Activated naive CD4-positive, alpha-beta T cell treated with anti-CD3 and anti-CD28 coated beads, Interleukin-2, amount 10 ng/mL, durations not matched to agents 7 days and 5 days (primary cell): Measurements from ENCODE around the gene DGCR2.

Experiments
- CTCF ChIA-PET: fragments of 350-600 bp; sonication (Branson Sonifier 250); formaldehyde crosslinking; loops from one replicate; lab custom pipeline; 2021; ENCODE audit warnings: antibody characterized with exemption; lab: Charles Lee
- DNase-seq: peaks from one replicate; pipeline ENCODE4 v3.0.0-alpha.2; 2020
- H3K27ac Mint-ChIP-seq: one replicate; pipeline ENCODE4 v1.8.0; 2021; ENCODE audit warnings: mild to moderate bottlenecking, moderate library complexity, mixed read lengths
- H3K27me3 Mint-ChIP-seq: one replicate; pipeline ENCODE4 v1.8.0; 2021; ENCODE audit warnings: mild to moderate bottlenecking, mixed read lengths
- H3K36me3 Mint-ChIP-seq: one replicate; pipeline ENCODE4 v1.8.0; 2021; ENCODE audit warnings: mixed read lengths
- H3K4me1 Mint-ChIP-seq: one replicate; pipeline ENCODE4 v1.8.0; 2021; ENCODE audit warnings: mixed read lengths
- H3K4me3 Mint-ChIP-seq: one replicate; pipeline ENCODE4 v1.8.0; 2021; ENCODE audit warnings: mild to moderate bottlenecking, moderate library complexity, mixed read lengths
- H3K9me3 Mint-ChIP-seq: one replicate; pipeline ENCODE4 v1.8.0; 2021; ENCODE audit warnings: mixed read lengths

DGCR2 gene

GRCh38 chr22:19137384-19138216 is 15.4 kb upstream of the DGCR2 start:
- Mint-ChIP-seq H3K9me3 (no peaks in the 10 kb centered on the region), H3K4me3 (no peak overlapping the region), H3K27me3 (no peaks in the 10 kb centered on the region), H3K27ac (no peak overlapping the region), H3K36me3 (peaks cover 35% of the 10 kb centered on the region), H3K4me1 (peaks cover 10% of the 10 kb centered on the region)
- no peak for DNase-seq
- CTCF ChIA-PET = no interaction called here

- Mint-ChIP-seq H3K9me3 (no peaks in the 10 kb centered on the region), H3K27me3 (no peaks in the 10 kb centered on the region), H3K4me3 (no peak overlapping the region), H3K27ac (peak overlapping the region; percentile 58), H3K4me1 (peaks cover 5% of the 10 kb centered on the region), H3K36me3 (peaks cover 33% of the 10 kb centered on the region)
- DNase-seq = no peak
- CTCF ChIA-PET = no interaction called here
These were observed 14.7 kb upstream of the DGCR2 start for GRCh38 chr22:19136915-19137314.

- Mint-ChIP-seq H3K4me3 (no peak overlapping the region), H3K9me3 (no peaks in the 10 kb centered on the region), H3K27me3 (no peaks in the 10 kb centered on the region), H3K27ac (no peak overlapping the region), H3K36me3 (peaks cover 33% of the 10 kb centered on the region), H3K4me1 (no peaks in the 10 kb centered on the region)
- CTCF ChIA-PET = no interaction called here
- DNase-seq = no peak
These were observed 12.7 kb upstream of the DGCR2 start for GRCh38 chr22:19134874-19135273.

GRCh38 chr22:19134176-19134831 is 12.1 kb upstream of the DGCR2 start:
- Mint-ChIP-seq H3K4me1 (no peaks in the 10 kb centered on the region), H3K4me3 (no peak overlapping the region), H3K27me3 (no peaks in the 10 kb centered on the region), H3K9me3 (no peaks in the 10 kb centered on the region), H3K27ac (no peak overlapping the region), H3K36me3 (peaks cover 28% of the 10 kb centered on the region)
- DNase-seq = no peak
- CTCF ChIA-PET = interaction anchor here (0.7 kb wide), 1 partner anchor 34 kb away, joined by 3 read pairs; no protein-coding TSS in a partner anchor

GRCh38 chr22:19133561-19133960 is 11.3 kb upstream of the DGCR2 start:
- Mint-ChIP-seq H3K4me1 (no peaks in the 10 kb centered on the region), H3K4me3 (no peak overlapping the region), H3K27ac (no peak overlapping the region), H3K36me3 (peaks cover 22% of the 10 kb centered on the region), H3K9me3 (no peaks in the 10 kb centered on the region), H3K27me3 (no peaks in the 10 kb centered on the region)
- CTCF ChIA-PET = interaction anchor here (0.7 kb wide), 1 partner anchor 34 kb away, joined by 3 read pairs; no protein-coding TSS in a partner anchor
- no peak for DNase-seq

- no peaks in the 10 kb centered on the region for H3K9me3 Mint-ChIP-seq
- no peaks in the 10 kb centered on the region for H3K27me3 Mint-ChIP-seq
- H3K27ac Mint-ChIP-seq = no peak overlapping the region
- H3K4me1 Mint-ChIP-seq = no peaks in the 10 kb centered on the region
- H3K4me3 Mint-ChIP-seq = no peak overlapping the region
- CTCF ChIA-PET = no interaction called here
- DNase-seq = no peak
- H3K36me3 Mint-ChIP-seq = peaks cover 22% of the 10 kb centered on the region
These were observed 10.6 kb upstream of the DGCR2 start for GRCh38 chr22:19132693-19133400.

GRCh38 chr22:19132153-19132552 is 9.9 kb upstream of the DGCR2 start:
- CTCF ChIA-PET = no interaction called here
- H3K27me3 Mint-ChIP-seq = no peaks in the 10 kb centered on the region
- no peaks in the 10 kb centered on the region for H3K9me3 Mint-ChIP-seq
- no peaks in the 10 kb centered on the region for H3K4me1 Mint-ChIP-seq
- H3K27ac Mint-ChIP-seq = no peak overlapping the region
- peaks cover 19% of the 10 kb centered on the region for H3K36me3 Mint-ChIP-seq
- no peak overlapping the region for H3K4me3 Mint-ChIP-seq
- no peak for DNase-seq

GRCh38 chr22:19131685-19132015 is 9.4 kb upstream of the DGCR2 start:
- CTCF ChIA-PET = no interaction called here

GRCh38 chr22:19130959-19131684 is 8.9 kb upstream of the DGCR2 start, which contains the start of gene TSSK2:
TSSK2 (plus strand) TSS chr22:19131308; CDS start chr22:19131400, 92 bp downstream.
- H3K27ac Mint-ChIP-seq = peak within 1 kb of the TSS; percentile 52
- no peaks in the 10 kb centered on the region for H3K9me3 Mint-ChIP-seq
- no peak within 1 kb of the TSS for H3K4me3 Mint-ChIP-seq
- no peaks in the 10 kb centered on the region for H3K4me1 Mint-ChIP-seq
- CTCF ChIA-PET = no interaction called here
- peaks cover 11% of the 10 kb centered on the region for H3K36me3 Mint-ChIP-seq
- no peak for DNase-seq
- no peaks in the 10 kb centered on the region for H3K27me3 Mint-ChIP-seq

More at GRCh38 chr22:19131685-19132015, 9.4 kb upstream of the DGCR2 start:
- no peak overlapping the region for H3K4me3 Mint-ChIP-seq
- no peaks in the 10 kb centered on the region for H3K4me1 Mint-ChIP-seq
- no peaks in the 10 kb centered on the region for H3K9me3 Mint-ChIP-seq
- peak overlapping the region; percentile 52 for H3K27ac Mint-ChIP-seq
- H3K27me3 Mint-ChIP-seq = no peaks in the 10 kb centered on the region
- no peak for DNase-seq
- H3K36me3 Mint-ChIP-seq = peaks cover 16% of the 10 kb centered on the region

- no peak overlapping the region for H3K27ac Mint-ChIP-seq
- H3K27me3 Mint-ChIP-seq = no peaks in the 10 kb centered on the region
- DNase-seq = no peak
- CTCF ChIA-PET = no interaction called here
- no peaks in the 10 kb centered on the region for H3K9me3 Mint-ChIP-seq
- H3K4me1 Mint-ChIP-seq = no peaks in the 10 kb centered on the region
- peaks cover 6% of the 10 kb centered on the region for H3K36me3 Mint-ChIP-seq
- H3K4me3 Mint-ChIP-seq = no peak overlapping the region
These were observed 7.7 kb upstream of the DGCR2 start for GRCh38 chr22:19129871-19130270.

GRCh38 chr22:19128946-19129727 is 6.9 kb upstream of the DGCR2 start:
- H3K27ac Mint-ChIP-seq = no peak overlapping the region
- peaks cover 4% of the 10 kb centered on the region for H3K36me3 Mint-ChIP-seq
- no peak for DNase-seq
- no peak overlapping the region for H3K4me3 Mint-ChIP-seq
- CTCF ChIA-PET = interaction anchor here (0.9 kb wide), 1 partner anchor 50 kb away, joined by 3 read pairs; no protein-coding TSS in a partner anchor
- H3K4me1 Mint-ChIP-seq = no peaks in the 10 kb centered on the region
- H3K27me3 Mint-ChIP-seq = peaks cover 4% of the 10 kb centered on the region
- H3K9me3 Mint-ChIP-seq = no peaks in the 10 kb centered on the region

- DNase-seq = no peak
- Mint-ChIP-seq H3K27ac (no peak overlapping the region), H3K4me1 (peaks cover 8% of the 10 kb centered on the region), H3K27me3 (peaks cover 10% of the 10 kb centered on the region), H3K4me3 (no peak overlapping the region), H3K9me3 (no peaks in the 10 kb centered on the region), H3K36me3 (peaks cover 1% of the 10 kb centered on the region)
- CTCF ChIA-PET = no interaction called here
These were observed 5.8 kb upstream of the DGCR2 start for GRCh38 chr22:19128009-19128401.

- Mint-ChIP-seq H3K27me3 (peaks cover 15% of the 10 kb centered on the region), H3K27ac (no peak overlapping the region), H3K36me3 (peaks cover 1% of the 10 kb centered on the region), H3K9me3 (no peaks in the 10 kb centered on the region), H3K4me3 (no peak overlapping the region), H3K4me1 (peaks cover 13% of the 10 kb centered on the region)
- DNase-seq = no peak
- CTCF ChIA-PET = no interaction called here
These were observed 5.3 kb upstream of the DGCR2 start for GRCh38 chr22:19127329-19128008.
